HEK293T (cell line): ENCODE data around the gene SURF1.

Experiments
- ARNT ChIP-seq: fragments of 450-650 bp; IDR thresholded peaks from 2 replicates; pipeline ENCODE4 v1.6.1; 2017; ENCODE audit warnings: mild to moderate bottlenecking
- BHLHE40 ChIP-seq: fragments of 450-650 bp; IDR thresholded peaks from 2 replicates; pipeline ENCODE4 v1.6.1; 2016; ENCODE audit warnings: mild to moderate bottlenecking, moderate library complexity, borderline replicate concordance
- ELF4 ChIP-seq: fragments of 450-650 bp; IDR thresholded peaks from 2 replicates; pipeline ENCODE4 v1.6.1; 2017; ENCODE audit warnings: antibody characterized with exemption
- FOXA1 ChIP-seq: fragments of 450-650 bp; IDR thresholded peaks from 2 replicates; pipeline ENCODE4 v1.6.1; 2016; ENCODE audit warnings: mild to moderate bottlenecking
- HDGF ChIP-seq: fragments of 450-650 bp; IDR thresholded peaks from 2 replicates; pipeline ENCODE4 v1.6.1; 2017; ENCODE audit warnings: antibody characterized with exemption, borderline replicate concordance
- NFRKB ChIP-seq: fragments of 450-650 bp; IDR thresholded peaks from 2 replicates; pipeline ENCODE4 v1.6.1; 2016; ENCODE audit warnings: mild to moderate bottlenecking, moderate library complexity
- PKNOX1 ChIP-seq: fragments of 450-650 bp; IDR thresholded peaks from 2 replicates; pipeline ENCODE4 v1.6.1; 2016
- SP1 ChIP-seq: fragments of 450-650 bp; IDR thresholded peaks from 2 replicates; pipeline ENCODE4 v1.6.1; 2017
- TARDBP ChIP-seq: fragments of 450-650 bp; IDR thresholded peaks from 2 replicates; pipeline ENCODE4 v1.6.1; 2016

GRCh38 chr9:133369422-133369821 lies 13.1 kb upstream of the SURF1 start:
- TF ChIP-seq FOXA1: no peak
- TF ChIP-seq ELF4: no peak
- TF ChIP-seq ARNT: no peak
- TF ChIP-seq SP1: no peak
- TF ChIP-seq HDGF: no peak
- no peak for TF ChIP-seq TARDBP
- TF ChIP-seq PKNOX1: no peak
- no peak for TF ChIP-seq BHLHE40
- no peak for TF ChIP-seq NFRKB
